Measurements from ENCODE around the gene MAST4. TPM values are rescaled to one million over a fixed set of nuclear protein-coding genes. Genes with fewer than 3 reads are reported as not detected.

Gene MAST4
- total and polyA plus RNA-seq, 2 of the 4 experiments (the other 2 are of a cell fraction) = 4.8 to 6.8 TPM

DNA sequence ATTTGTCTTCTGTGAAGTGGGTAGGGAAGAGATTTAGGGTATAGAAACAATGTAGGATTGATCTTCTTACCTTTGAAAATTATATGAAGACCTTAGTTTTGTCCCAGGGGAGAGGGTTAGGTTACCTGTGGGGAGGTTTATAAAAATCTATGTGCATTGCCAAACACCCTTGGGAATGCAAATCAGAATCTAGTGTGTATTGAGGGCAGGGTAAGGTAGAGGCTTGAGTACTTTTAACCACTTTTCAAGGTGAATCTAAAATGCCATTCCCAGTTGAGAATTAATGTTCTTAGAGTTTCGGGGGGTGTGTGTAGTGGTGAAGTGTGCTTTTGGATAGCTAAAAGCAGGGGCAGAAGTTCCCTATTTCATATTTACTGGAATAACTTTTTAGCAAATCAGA lies 312.0 kb downstream of the MAST4 start:
- Histone ChIP-seq H3K23ac (ENCODE audit: low read depth, low read length) (no peak overlapping the region), H3K56ac (ENCODE audit: extremely low read depth, insufficient read depth, low read length) (no peak overlapping the region), H3K4me1 (ENCODE audit: control insufficient read depth, insufficient read depth, low read length) (no peaks in the 10 kb centered on the region), H3K9ac (ENCODE audit: low read depth, low read length) (no peak overlapping the region), H3K4me3 (ENCODE audit: insufficient read depth, low read depth, low read length) (no peak overlapping the region), H2BK20ac (ENCODE audit: low read depth, low read length) (no peak overlapping the region), H2AFZ (replicated peaks; ENCODE audit: low read length, poor library complexity) (no peak overlapping the region), H2AK5ac (ENCODE audit: low read depth, low read length) (no peak overlapping the region), H4K8ac (ENCODE audit: low read depth in 2 of 2, low read length in 2 of 2) (no peak overlapping the region), H3K4ac (ENCODE audit: low read depth, low read length) (no peak overlapping the region), H4K20me1 (ENCODE audit: insufficient read depth, low read length) (no peaks in the 10 kb centered on the region), H3K14ac (replicated peaks; ENCODE audit: low read depth, low read length) (no peak overlapping the region), H3K27me3 (ENCODE audit: control insufficient read depth, insufficient read depth, low read length) (peaks cover 2% of the 10 kb centered on the region; the same call in 1 of the 2 replicates), H3K9me3 (ENCODE audit: control insufficient read depth, insufficient read depth, low read length) (no peaks in the 10 kb centered on the region), H3K4me2 (ENCODE audit: low read depth, low read length) (no peak overlapping the region), H3K9me1 (ENCODE audit: insufficient read depth, low read length) (no peaks in the 10 kb centered on the region), H4K91ac (ENCODE audit: insufficient read depth, low read depth, low read length) (no peak overlapping the region), H3K18ac (ENCODE audit: low read depth, low read length) (no peak overlapping the region), H2BK15ac (ENCODE audit: low read depth, low read length) (no peak overlapping the region), H2BK120ac (ENCODE audit: low read depth, low read length) (no peak overlapping the region), H2AK9ac (replicated peaks; ENCODE audit: low read depth, low read length, poor library complexity) (no peak overlapping the region), H3K27ac (ENCODE audit: insufficient read depth, low read length) (no peak overlapping the region), H3K36me3 (ENCODE audit: control insufficient read depth, insufficient read depth, low read length) (no peaks in the 10 kb centered on the region), H4K5ac (ENCODE audit: low read depth, low read length) (no peak overlapping the region), H3K79me1 (ENCODE audit: low read depth in 1 of 2, low read length in 2 of 2) (no peaks in the 10 kb centered on the region), H2BK5ac (ENCODE audit: low read depth, low read length, poor library complexity, severe bottlenecking) (no peak overlapping the region)
- dilution Hi-C loops (cut with HindIII; ENCODE audit: low sequenced_read_pairs, unreplicated experiment) (no loop called here), intact Hi-C loops (cut with micrococcal nuclease) (no loop called here), in situ Hi-C loops (cut with MboI; ENCODE audit: low sequenced_read_pairs) (no loop called here)
- DNase-seq (no peak), ATAC-seq (ENCODE audit: low read depth) (no peak)
- TF ChIP-seq, protein P1, sequence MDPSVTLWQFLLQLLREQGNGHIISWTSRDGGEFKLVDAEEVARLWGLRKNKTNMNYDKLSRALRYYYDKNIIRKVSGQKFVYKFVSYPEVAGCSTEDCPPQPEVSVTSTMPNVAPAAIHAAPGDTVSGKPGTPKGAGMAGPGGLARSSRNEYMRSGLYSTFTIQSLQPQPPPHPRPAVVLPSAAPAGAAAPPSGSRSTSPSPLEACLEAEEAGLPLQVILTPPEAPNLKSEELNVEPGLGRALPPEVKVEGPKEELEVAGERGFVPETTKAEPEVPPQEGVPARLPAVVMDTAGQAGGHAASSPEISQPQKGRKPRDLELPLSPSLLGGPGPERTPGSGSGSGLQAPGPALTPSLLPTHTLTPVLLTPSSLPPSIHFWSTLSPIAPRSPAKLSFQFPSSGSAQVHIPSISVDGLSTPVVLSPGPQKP (IDR thresholded peaks at IDR 0.05; ENCODE audit: borderline replicate concordance, low read depth, low read length) = no peak
- TF ChIP-seq BHLHE40 (IDR thresholded peaks at IDR 0.05; ENCODE audit: low read depth, low read length) (no peak), NFE2L2 (IDR thresholded peaks at IDR 0.05; ENCODE audit: low read depth, low read length) (no peak), SMC3 (IDR thresholded peaks at IDR 0.05; ENCODE audit: low read depth, low read length) (no peak), FOS (IDR thresholded peaks at IDR 0.05; ENCODE audit: low read depth, low read length) (no peak), RAD21 (IDR thresholded peaks at IDR 0.05; ENCODE audit: low read length) (no peak), RFX5 (IDR thresholded peaks at IDR 0.05; ENCODE audit: low read depth, low read length) (no peak), CEBPB (IDR thresholded peaks at IDR 0.05; ENCODE audit: low read depth, low read length) (no peak), MAFK (IDR thresholded peaks at IDR 0.05; ENCODE audit: low read depth, low read length) (no peak), RCOR1 (IDR thresholded peaks at IDR 0.05; ENCODE audit: insufficient replicate concordance, low read length) (no peak), MAZ (IDR thresholded peaks at IDR 0.05; ENCODE audit: borderline replicate concordance, low read depth, low read length) (no peak), MXI1 (IDR thresholded peaks at IDR 0.05; ENCODE audit: borderline replicate concordance, low read depth, low read length) (no peak), POLR2A (IDR thresholded peaks at IDR 0.05; ENCODE audit: low read depth, low read length) (no peak), CHD1 (IDR thresholded peaks at IDR 0.05; ENCODE audit: low read depth, low read length) (no peak)
- TF ChIP-seq, protein P2, sequence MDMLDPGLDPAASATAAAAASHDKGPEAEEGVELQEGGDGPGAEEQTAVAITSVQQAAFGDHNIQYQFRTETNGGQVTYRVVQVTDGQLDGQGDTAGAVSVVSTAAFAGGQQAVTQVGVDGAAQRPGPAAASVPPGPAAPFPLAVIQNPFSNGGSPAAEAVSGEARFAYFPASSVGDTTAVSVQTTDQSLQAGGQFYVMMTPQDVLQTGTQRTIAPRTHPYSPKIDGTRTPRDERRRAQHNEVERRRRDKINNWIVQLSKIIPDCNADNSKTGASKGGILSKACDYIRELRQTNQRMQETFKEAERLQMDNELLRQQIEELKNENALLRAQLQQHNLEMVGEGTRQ (IDR thresholded peaks at IDR 0.05; ENCODE audit: low read depth, low read length) = no peak
- TF ChIP-seq, protein P3, sequence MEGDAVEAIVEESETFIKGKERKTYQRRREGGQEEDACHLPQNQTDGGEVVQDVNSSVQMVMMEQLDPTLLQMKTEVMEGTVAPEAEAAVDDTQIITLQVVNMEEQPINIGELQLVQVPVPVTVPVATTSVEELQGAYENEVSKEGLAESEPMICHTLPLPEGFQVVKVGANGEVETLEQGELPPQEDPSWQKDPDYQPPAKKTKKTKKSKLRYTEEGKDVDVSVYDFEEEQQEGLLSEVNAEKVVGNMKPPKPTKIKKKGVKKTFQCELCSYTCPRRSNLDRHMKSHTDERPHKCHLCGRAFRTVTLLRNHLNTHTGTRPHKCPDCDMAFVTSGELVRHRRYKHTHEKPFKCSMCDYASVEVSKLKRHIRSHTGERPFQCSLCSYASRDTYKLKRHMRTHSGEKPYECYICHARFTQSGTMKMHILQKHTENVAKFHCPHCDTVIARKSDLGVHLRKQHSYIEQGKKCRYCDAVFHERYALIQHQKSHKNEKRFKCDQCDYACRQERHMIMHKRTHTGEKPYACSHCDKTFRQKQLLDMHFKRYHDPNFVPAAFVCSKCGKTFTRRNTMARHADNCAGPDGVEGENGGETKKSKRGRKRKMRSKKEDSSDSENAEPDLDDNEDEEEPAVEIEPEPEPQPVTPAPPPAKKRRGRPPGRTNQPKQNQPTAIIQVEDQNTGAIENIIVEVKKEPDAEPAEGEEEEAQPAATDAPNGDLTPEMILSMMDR (conservative IDR thresholded peaks at IDR 0.05; ENCODE audit: low read depth, low read length) = no peak
- ChIA-PET POLR2A (ENCODE audit: unreplicated experiment) (no interaction called here), CTCF (no interaction called here)
- no CpG with 5 or more reads among the region's 1 CpG for WGBS, 2 experiments (ENCODE audit: extremely low coverage in 2 of 2, insufficient read length in 1 of 2)
- BruUV-seq (replicated peaks) = no TSS peak

Measured in IMR-90 (cell line).